ENCODE data around the gene ACADL.
"Not testable (repeated sequence)": the region's sequence is repeated elsewhere in the genome, so short reads cannot be mapped to it uniquely, and the experiment has no call there.

ACADL gene

GRCh38 chr2:210188755-210189154 is 36.5 kb downstream of the ACADL start:
- Mint-ChIP-seq H3K4me1 (no peaks in the 10 kb centered on the region), H3K27me3 (peaks cover 25% of the 10 kb centered on the region), H3K27ac (no peak overlapping the region), H3K9me3 (peaks cover 20% of the 10 kb centered on the region), H3K36me3 (peaks cover 13% of the 10 kb centered on the region), H3K4me3 (no peak overlapping the region)
- ATAC-seq, result no peak

GRCh38 chr2:210188190-210188589 is 37.1 kb downstream of the ACADL start:
- Mint-ChIP-seq H3K27ac (no peak overlapping the region), H3K36me3 (peaks cover 13% of the 10 kb centered on the region), H3K4me1 (no peaks in the 10 kb centered on the region), H3K9me3 (peaks cover 23% of the 10 kb centered on the region), H3K27me3 (peaks cover 31% of the 10 kb centered on the region), H3K4me3 (no peak overlapping the region)
- ATAC-seq, result no peak

GRCh38 chr2:210183936-210184335 is 41.3 kb downstream of the ACADL start:
- H3K27me3 Mint-ChIP-seq, result peaks cover 55% of the 10 kb centered on the region
- peaks cover 20% of the 10 kb centered on the region for H3K36me3 Mint-ChIP-seq
- not testable (repeated sequence) for H3K4me1 Mint-ChIP-seq, H3K4me3 Mint-ChIP-seq, H3K27ac Mint-ChIP-seq, ATAC-seq
- H3K9me3 Mint-ChIP-seq, result peaks cover 29% of the 10 kb centered on the region

- peaks cover 20% of the 10 kb centered on the region for H3K36me3 Mint-ChIP-seq
- H3K4me1 Mint-ChIP-seq, H3K27ac Mint-ChIP-seq, H3K4me3 Mint-ChIP-seq, ATAC-seq: not testable (repeated sequence)
- peaks cover 26% of the 10 kb centered on the region for H3K9me3 Mint-ChIP-seq
- peaks cover 63% of the 10 kb centered on the region for H3K27me3 Mint-ChIP-seq
Observed at GRCh38 chr2:210181606-210182088, 43.6 kb downstream of the ACADL start.

- Mint-ChIP-seq H3K27me3 (peaks cover 58% of the 10 kb centered on the region), H3K9me3 (peaks cover 23% of the 10 kb centered on the region), H3K36me3 (peaks cover 20% of the 10 kb centered on the region)
- not testable (repeated sequence) for H3K4me3 Mint-ChIP-seq, H3K4me1 Mint-ChIP-seq, ATAC-seq, H3K27ac Mint-ChIP-seq
Observed at GRCh38 chr2:210181033-210181605, 44.1 kb downstream of the ACADL start.

- H3K36me3 Mint-ChIP-seq, result peaks cover 20% of the 10 kb centered on the region
- H3K27me3 Mint-ChIP-seq, result peaks cover 54% of the 10 kb centered on the region
- no peaks in the 10 kb centered on the region for H3K4me1 Mint-ChIP-seq
- no peak for ATAC-seq
- H3K27ac Mint-ChIP-seq, result no peak overlapping the region
- H3K4me3 Mint-ChIP-seq, result no peak overlapping the region
- H3K9me3 Mint-ChIP-seq, result peaks cover 20% of the 10 kb centered on the region
Observed at GRCh38 chr2:210180477-210180876, 44.8 kb downstream of the ACADL start.

- peaks cover 14% of the 10 kb centered on the region for H3K36me3 Mint-ChIP-seq
- H3K27ac Mint-ChIP-seq, result no peak overlapping the region
- no peak for ATAC-seq
- peaks cover 46% of the 10 kb centered on the region for H3K27me3 Mint-ChIP-seq
- H3K4me1 Mint-ChIP-seq, result no peaks in the 10 kb centered on the region
- H3K4me3 Mint-ChIP-seq, result no peak overlapping the region
- H3K9me3 Mint-ChIP-seq, result peaks cover 16% of the 10 kb centered on the region
Observed at GRCh38 chr2:210179351-210179990, 45.8 kb downstream of the ACADL start.

- no peaks in the 10 kb centered on the region for H3K4me1 Mint-ChIP-seq
- no peak overlapping the region for H3K27ac Mint-ChIP-seq
- peaks cover 29% of the 10 kb centered on the region for H3K27me3 Mint-ChIP-seq
- H3K36me3 Mint-ChIP-seq, result peaks cover 5% of the 10 kb centered on the region
- no peak overlapping the region for H3K4me3 Mint-ChIP-seq
- H3K9me3 Mint-ChIP-seq, result peaks cover 4% of the 10 kb centered on the region
- ATAC-seq, result no peak
Observed at GRCh38 chr2:210177769-210178168, 47.5 kb downstream of the ACADL start.

GRCh38 chr2:210177115-210177514 is 48.1 kb downstream of the ACADL start:
- H3K9me3 Mint-ChIP-seq, H3K4me3 Mint-ChIP-seq, ATAC-seq, H3K36me3 Mint-ChIP-seq, H3K4me1 Mint-ChIP-seq, H3K27ac Mint-ChIP-seq: not testable (repeated sequence)
- H3K27me3 Mint-ChIP-seq, result peaks cover 29% of the 10 kb centered on the region

- no peaks in the 10 kb centered on the region for H3K9me3 Mint-ChIP-seq
- no peak for ATAC-seq
- H3K36me3 Mint-ChIP-seq, result no peaks in the 10 kb centered on the region
- peaks cover 30% of the 10 kb centered on the region for H3K27me3 Mint-ChIP-seq
- H3K4me1 Mint-ChIP-seq, result peaks cover 17% of the 10 kb centered on the region
- H3K4me3 Mint-ChIP-seq, result no peak overlapping the region
- H3K27ac Mint-ChIP-seq, result no peak overlapping the region
Observed at GRCh38 chr2:210174086-210174485, 51.2 kb downstream of the ACADL start.

- Mint-ChIP-seq H3K4me1 (peaks cover 17% of the 10 kb centered on the region), H3K27me3 (peaks cover 21% of the 10 kb centered on the region), H3K9me3 (no peaks in the 10 kb centered on the region), H3K27ac (peak overlapping the region; percentile 93), H3K4me3 (peak overlapping the region; percentile 96), H3K36me3 (no peaks in the 10 kb centered on the region)
- ATAC-seq, result no peak
Observed at GRCh38 chr2:210172219-210172575, 53.0 kb downstream of the ACADL start.

- H3K27me3 Mint-ChIP-seq, result peaks cover 21% of the 10 kb centered on the region
- peak within 1 kb of the TSS; percentile 93 for H3K27ac Mint-ChIP-seq
- H3K9me3 Mint-ChIP-seq, result no peaks in the 10 kb centered on the region
- peaks cover 17% of the 10 kb centered on the region for H3K4me1 Mint-ChIP-seq
- ATAC-seq, result peak; percentile 93
- H3K36me3 Mint-ChIP-seq, result no peaks in the 10 kb centered on the region
- peak within 1 kb of the TSS; percentile 96 for H3K4me3 Mint-ChIP-seq
Observed at GRCh38 chr2:210171309-210172218, 53.7 kb downstream of the ACADL start, which contains the start of gene KANSL1L. Gene KANSL1L, minus strand, starts transcription at chr2:210171409. Its CDS starts 16,827 bp downstream, at chr2:210154582.

GRCh38 chr2:210170446-210171303 is 54.6 kb downstream of the ACADL start:
- Mint-ChIP-seq H3K4me3 (peak overlapping the region; percentile 96), H3K27ac (peak overlapping the region; percentile 93), H3K9me3 (no peaks in the 10 kb centered on the region), H3K4me1 (peaks cover 17% of the 10 kb centered on the region), H3K36me3 (no peaks in the 10 kb centered on the region), H3K27me3 (peaks cover 21% of the 10 kb centered on the region)
- peak; percentile 91 for ATAC-seq

GRCh38 chr2:210170196-210170445 is 55.1 kb downstream of the ACADL start:
- no peaks in the 10 kb centered on the region for H3K36me3 Mint-ChIP-seq
- no peak for ATAC-seq
- H3K4me3 Mint-ChIP-seq, result peak overlapping the region; percentile 96
- peak overlapping the region; percentile 93 for H3K27ac Mint-ChIP-seq
- H3K9me3 Mint-ChIP-seq, result no peaks in the 10 kb centered on the region
- H3K27me3 Mint-ChIP-seq, result peaks cover 21% of the 10 kb centered on the region
- peaks cover 17% of the 10 kb centered on the region for H3K4me1 Mint-ChIP-seq
